RWPE2 (cell line): Measurements from ENCODE around the gene ACTG2.

Source experiments
- ATAC-seq: fragments of 200-7000 bp; cut with Tn5 transposase; 3 replicates; pipeline ENCODE4 v1.9.1; 2021; ENCODE audit warnings: low read depth
- DNase-seq: peaks from one replicate; pipeline ENCODE4 v3.0.0-alpha.2; 2020; ENCODE audit warnings: low spot score
- H3K27ac ChIP-seq: fragments of 450-650 bp; 2 replicates; pipeline ENCODE4 v1.5.1; 2017; ENCODE audit warnings: mild to moderate bottlenecking; ENCODE audit not compliant: poor library complexity, severe bottlenecking
- H3K27me3 ChIP-seq: fragments of 250-450 bp; sonication (Bioruptor Pico); 2 replicates; pipeline ENCODE4 v1.5.1; 2021; ENCODE audit warnings: mild to moderate bottlenecking, moderate library complexity; ENCODE audit not compliant: insufficient read depth, poor library complexity, severe bottlenecking
- H3K36me3 ChIP-seq: fragments of 250-450 bp; sonication (Bioruptor Pico); 2 replicates; pipeline ENCODE4 v1.5.1; 2020; ENCODE audit warnings: low read depth, mild to moderate bottlenecking, moderate library complexity
- H3K4me1 ChIP-seq: fragments of 250-450 bp; sonication (Bioruptor Pico); 2 replicates; pipeline ENCODE4 v1.5.1; 2021; ENCODE audit warnings: mild to moderate bottlenecking, moderate library complexity; ENCODE audit not compliant: insufficient read depth, poor library complexity, severe bottlenecking
- H3K4me3 ChIP-seq: fragments of 250-450 bp; sonication (Bioruptor Pico); 2 replicates; pipeline ENCODE4 v1.5.1; 2021; ENCODE audit warnings: mild to moderate bottlenecking, moderate library complexity; ENCODE audit not compliant: severe bottlenecking
- H3K9me3 ChIP-seq: fragments of 250-450 bp; sonication (Bioruptor Pico); 2 replicates; pipeline ENCODE4 v1.5.1; 2021; ENCODE audit warnings: mild to moderate bottlenecking, moderate library complexity; ENCODE audit not compliant: severe bottlenecking
- CTCF ChIP-seq: fragments of 450-650 bp; IDR thresholded peaks from one replicate; pipeline ENCODE4 v1.5.1; 2017; ENCODE audit warnings: mild to moderate bottlenecking, moderate library complexity; ENCODE audit not compliant: poor library complexity, severe bottlenecking

Gene ACTG2

GRCh38 chr2:73920577-73921545, 28.1 kb downstream of the ACTG2 start:
- no peaks in the 10 kb centered on the region for H3K36me3 ChIP-seq
- ATAC-seq (0 out of 3 replicates have a peak, but pooled peaks have one; percentile 34), DNase-seq (no peak)

GRCh38 chr2:73921581-73921980, 28.8 kb downstream of the ACTG2 start:
- no peaks in the 10 kb centered on the region for H3K9me3 ChIP-seq
- TF ChIP-seq CTCF, result no peak
- H3K4me3 ChIP-seq, result no peak overlapping the region
- H3K4me1 ChIP-seq, result peaks cover 11% of the 10 kb centered on the region
- ATAC-seq (no peak), DNase-seq (no peak)
- H3K27me3 ChIP-seq, result no peaks in the 10 kb centered on the region
- no peak overlapping the region for H3K27ac ChIP-seq
- H3K36me3 ChIP-seq, result no peaks in the 10 kb centered on the region

More at GRCh38 chr2:73920577-73921545, 28.1 kb downstream of the ACTG2 start:
- H3K4me1 ChIP-seq, result peaks cover 5% of the 10 kb centered on the region
- H3K4me3 ChIP-seq, result no peak overlapping the region
- H3K27me3 ChIP-seq, result no peaks in the 10 kb centered on the region
- H3K9me3 ChIP-seq, result no peaks in the 10 kb centered on the region
- H3K27ac ChIP-seq, result no peak overlapping the region
- no peak for TF ChIP-seq CTCF

- Histone ChIP-seq H3K27me3 (no peaks in the 10 kb centered on the region), H3K9me3 (no peaks in the 10 kb centered on the region), H3K4me3 (no peak overlapping the region), H3K36me3 (peaks cover 5% of the 10 kb centered on the region), H3K27ac (no peak overlapping the region), H3K4me1 (peaks cover 14% of the 10 kb centered on the region)
- no peak for ATAC-seq
- no peak for TF ChIP-seq CTCF
- no peak for DNase-seq
These were observed 29.9 kb downstream of the ACTG2 start for GRCh38 chr2:73922681-73923080.

- H3K4me1 ChIP-seq, result peaks cover 39% of the 10 kb centered on the region
- ATAC-seq, result no peak
- H3K27ac ChIP-seq, result peak overlapping the region; percentile 82
- TF ChIP-seq CTCF, result no peak
- no peaks in the 10 kb centered on the region for H3K27me3 ChIP-seq
- H3K4me3 ChIP-seq, result no peak overlapping the region
- peaks cover 14% of the 10 kb centered on the region for H3K36me3 ChIP-seq
- H3K9me3 ChIP-seq, result no peaks in the 10 kb centered on the region
- no peak for DNase-seq
These were observed 32.4 kb downstream of the ACTG2 start for GRCh38 chr2:73925033-73925704.
